A549 (cell line): ENCODE results near the gene CAMTA1. TPM values are rescaled to one million over a fixed set of nuclear protein-coding genes. Genes with fewer than 3 reads are reported as not detected.

ENCODE experiments used
- ATAC-seq, 2 experiments: fragments of 200-7000 bp in 1 of 2; fragments of >200 bp in 1 of 2; cut with Nextera tagmentation in 1 of 2; cut with Tn5 transposase in 1 of 2; 3 replicates each; pipeline versions ENCODE4 v1.8.0 to v1.9.1; 2018 to 2020; ENCODE audit warnings: mild to moderate bottlenecking in 1 of 2, moderate library complexity in 1 of 2
- CTCF ChIA-PET: fragments of 300-600 bp; sonication (Branson Sonifier 250); formaldehyde crosslinking; extraction: SDS; loops from one replicate; lab custom pipeline; 2021; ENCODE audit warnings: antibody characterized with exemption, inconsistent platforms; lab: Yijun Ruan, JAX
- POLR2A ChIA-PET: fragments of 350-600 bp; formaldehyde crosslinking; extraction: SDS; loops from one replicate; lab custom pipeline; 2021; ENCODE audit warnings: antibody characterized with exemption, inconsistent platforms; lab: Yijun Ruan, JAX
- DNase-seq, 2 experiments: peaks; one replicate each; pipeline versions ENCODE4 v3.0.0 to v3.0.0-alpha.2; 2011 to 2016; ENCODE audit warnings: low read depth in 1 of 2, low spot score in 1 of 2
- FAIRE-seq: peaks from 2 replicates; lab custom pipeline; 2011; peaks lifted over from hg19 to GRCh38; lab: Jason Lieb, UNC
- H3K27ac ChIP-seq, 2 experiments: fragments of >200 bp; sonication (Bioruptor Twin); formaldehyde crosslinking; 3 replicates each; pipeline ENCODE4 v1.5.1; 2016 to 2017
- H3K4me1 ChIP-seq: fragments of >200 bp; sonication (Bioruptor Twin); formaldehyde crosslinking; 3 replicates; pipeline ENCODE4 v1.6.1; 2016
- H3K4me2 ChIP-seq: fragments of >200 bp; sonication (Bioruptor Twin); formaldehyde crosslinking; 3 replicates; pipeline ENCODE4 v1.6.1; 2016
- H3K4me3 ChIP-seq: fragments of >200 bp; sonication (Bioruptor Twin); formaldehyde crosslinking; 3 replicates; pipeline ENCODE4 v1.5.1; 2016
- H3K9me3 ChIP-seq: fragments of >200 bp; sonication (Bioruptor Twin); formaldehyde crosslinking; 3 replicates; pipeline ENCODE4 v1.6.1; 2016
- CEBPB ChIP-seq, 2 experiments: fragments of >200 bp in 1 of 2; sonication (Bioruptor Twin) in 1 of 2; formaldehyde crosslinking in 1 of 2; IDR thresholded peaks; 2 replicates each; pipeline ENCODE4 v1.6.1; 2012 to 2016
- CHD4 ChIP-seq: fragments of 200-600 bp; sonication (generic); IDR thresholded peaks from 2 replicates; pipeline ENCODE4 v1.6.1; 2016; ENCODE audit warnings: antibody characterized with exemption, mild to moderate bottlenecking, borderline replicate concordance
- EHF ChIP-seq: fragments of 250-450 bp; sonication (Bioruptor Pico); IDR thresholded peaks from 2 replicates; pipeline ENCODE4 v1.5.0; 2020; ENCODE audit warnings: mild to moderate bottlenecking
- EHMT2 ChIP-seq: fragments of 200-600 bp; sonication (generic); IDR thresholded peaks from 2 replicates; pipeline ENCODE4 v1.6.1; 2016; ENCODE audit warnings: antibody characterized with exemption, low read depth, mild to moderate bottlenecking, moderate library complexity
- GATA3 ChIP-seq: IDR thresholded peaks from 2 replicates; pipeline ENCODE4 v1.6.1; 2012; ENCODE audit warnings: borderline replicate concordance
- HDAC2 ChIP-seq: fragments of 200-600 bp; sonication (generic); IDR thresholded peaks from 2 replicates; pipeline ENCODE4 v1.6.1; 2016
- JUN ChIP-seq, 2 experiments: fragments of >200 bp; sonication (Bioruptor Twin); formaldehyde crosslinking; IDR thresholded peaks; 2 replicates in 1 of 2; 3 replicates in 1 of 2; pipeline ENCODE4 v1.6.1; 2016 to 2017
- JUNB ChIP-seq: fragments of >200 bp; sonication (Bioruptor Twin); formaldehyde crosslinking; IDR thresholded peaks from 2 replicates; pipeline ENCODE4 v1.6.1; 2016
- KDM5A ChIP-seq: fragments of 200-600 bp; sonication (generic); IDR thresholded peaks from 2 replicates; pipeline ENCODE4 v1.6.1; 2016; ENCODE audit warnings: antibody characterized with exemption, mild to moderate bottlenecking
- MAFK ChIP-seq: fragments of 450-650 bp; IDR thresholded peaks from 2 replicates; pipeline ENCODE4 v1.6.1; 2014; ENCODE audit not compliant: partially characterized antibody
- MYC ChIP-seq: IDR thresholded peaks from 2 replicates; pipeline ENCODE4 v1.6.1; 2012; ENCODE audit warnings: mild to moderate bottlenecking, inconsistent platforms, low read length, improper control_type of control experiment, borderline replicate concordance
- NFE2L2 ChIP-seq: fragments of 150-350 bp; conservative IDR thresholded peaks from 2 replicates; pipeline ENCODE4 v1.6.1; 2014; ENCODE audit warnings: low read length
- NR3C1 ChIP-seq: fragments of >200 bp; sonication (Bioruptor Twin); formaldehyde crosslinking; IDR thresholded peaks from 3 replicates; pipeline ENCODE4 v1.6.1; 2017
- ZNF302 ChIP-seq: fragments of 250-450 bp; sonication (Bioruptor Pico); IDR thresholded peaks from 2 replicates; pipeline ENCODE4 v1.9.0; 2021; ENCODE audit warnings: inconsistent platforms, mild to moderate bottlenecking, moderate library complexity
- ZSCAN20 ChIP-seq: fragments of 250-450 bp; sonication (Bioruptor Pico); IDR thresholded peaks from 2 replicates; pipeline ENCODE4 v1.8.0; 2022; ENCODE audit warnings: mild to moderate bottlenecking, moderate library complexity
- WGBS: methylation state at CpG from one replicate; pipeline ENCODE4 v1.1.6; 2017; ENCODE audit errors: missing lambda C conversion rate; 5-methylcytosine and 5-hydroxymethylcytosine counted together
- polyA plus RNA-seq, 4 experiments: library from polyadenylated mRNA; depleted of rRNA in 3 of 4; stranded (reverse); fragments of >200 nt; fragmentation: RNase III in 1 of 4; extraction: RNeasy Plus Mini Kit Qiagen cat#74134 plus additional on column Dnase treatment in 1 of 4; gene quantifications; 2 replicates in 3 of 4; 3 replicates in 1 of 4; pipeline ENCODE4 v1.2.3, GENCODE V29; 2011 to 2017
- TF ChIP-seq, protein P1 (sequence below): fragments of >200 bp; sonication (Bioruptor Twin); formaldehyde crosslinking; IDR thresholded peaks from 3 replicates; pipeline ENCODE4 v1.6.1; 2016
- TF ChIP-seq, protein P2 (sequence below): fragments of 200-600 bp; sonication (generic); IDR thresholded peaks from 2 replicates; pipeline ENCODE4 v1.6.1; 2016; ENCODE audit warnings: antibody characterized with exemption, mild to moderate bottlenecking, moderate library complexity
- TF ChIP-seq, protein P3 (sequence below): IDR thresholded peaks from 2 replicates; pipeline ENCODE4 v1.6.1; 2012

The CAMTA1 gene
- polyA plus RNA-seq, 2 of the 4 experiments (the other 2 are of a cell fraction): 58.8 to 75.0 TPM

DNA sequence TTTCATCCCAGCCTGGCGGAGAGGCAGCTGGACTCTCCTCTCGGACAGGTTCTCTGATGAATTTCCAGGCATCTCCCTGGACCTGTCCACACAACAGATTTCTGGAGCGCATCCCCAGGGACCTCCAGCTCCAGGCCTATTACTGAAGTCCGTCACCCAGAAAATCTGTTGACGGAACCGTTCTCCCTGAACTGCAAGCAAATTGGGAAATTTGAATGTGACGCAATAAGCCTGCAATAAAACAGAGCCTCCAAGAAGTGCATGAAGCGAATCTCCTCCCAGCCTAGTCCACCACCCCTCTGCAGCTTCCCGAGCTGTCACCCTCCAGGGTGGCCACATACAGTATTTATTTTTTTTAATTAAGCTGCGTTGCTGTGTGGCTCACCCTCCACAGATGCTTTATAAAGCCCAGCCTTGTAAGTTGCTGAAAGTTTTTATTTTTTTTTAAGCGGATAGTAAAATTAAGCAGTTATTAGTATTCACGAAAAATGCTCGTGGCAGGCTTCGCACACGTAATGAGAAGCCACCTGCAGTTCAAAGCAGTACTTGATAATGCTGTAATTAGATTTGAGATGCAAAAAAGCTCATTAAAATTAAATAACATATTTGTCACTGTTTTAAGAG lies 173.3 kb downstream of the CAMTA1 start:
- ChIA-PET POLR2A (no interaction called here), CTCF (interaction anchor here (1.0 kb wide), 1 partner anchor 84 kb away, joined by 3 read pairs; no protein-coding TSS in a partner anchor)
- no peak overlapping the region for H3K4me2 ChIP-seq
- WGBS: 85% methylated on average over 14 of the region's 15 CpGs
- no peak overlapping the region for H3K4me3 ChIP-seq
- peaks cover 8% of the 10 kb centered on the region for H3K4me1 ChIP-seq
- FAIRE-seq (no peak), ATAC-seq (no peak), DNase-seq (no peak)
- TF ChIP-seq CHD4: no peak
- peak in 1 of 2 experiments; percentile 33; a peak in 1 of 4 replicates for TF ChIP-seq CEBPB (IDR thresholded peaks at IDR 0.05)
- H3K27ac ChIP-seq: no peak overlapping the region
- no peaks in the 10 kb centered on the region for H3K9me3 ChIP-seq

DNA sequence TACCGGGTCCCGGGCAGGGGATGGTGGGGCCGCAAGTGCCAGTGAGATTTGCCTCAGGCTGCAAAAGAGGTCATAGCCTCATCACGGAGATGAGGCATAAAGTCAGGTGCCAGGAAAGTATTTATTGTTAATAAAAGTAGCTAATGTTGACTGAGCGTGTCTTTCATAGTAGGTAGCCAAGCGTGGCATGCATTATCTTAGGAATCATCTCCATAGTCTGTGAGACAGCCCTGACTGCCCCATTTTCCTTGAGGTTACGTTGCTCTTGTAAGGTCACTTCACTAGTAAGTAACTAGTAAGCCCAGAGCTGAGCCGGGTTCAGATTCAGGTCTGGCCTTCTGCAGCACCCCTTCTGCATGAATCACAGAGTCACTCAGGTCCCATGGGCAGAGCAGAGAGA lies 174.2 kb downstream of the CAMTA1 start:
- CTCF ChIA-PET: no interaction called here
- POLR2A ChIA-PET: no interaction called here
- no peak for FAIRE-seq
- 92% methylated on average over 7 of the region's 8 CpGs for WGBS
- H3K4me2 ChIP-seq: no peak overlapping the region
- no peaks in the 10 kb centered on the region for H3K9me3 ChIP-seq
- ATAC-seq: no peak
- H3K4me3 ChIP-seq: no peak overlapping the region
- no peak overlapping the region for H3K27ac ChIP-seq
- TF ChIP-seq MYC: no peak
- TF ChIP-seq, protein P1, sequence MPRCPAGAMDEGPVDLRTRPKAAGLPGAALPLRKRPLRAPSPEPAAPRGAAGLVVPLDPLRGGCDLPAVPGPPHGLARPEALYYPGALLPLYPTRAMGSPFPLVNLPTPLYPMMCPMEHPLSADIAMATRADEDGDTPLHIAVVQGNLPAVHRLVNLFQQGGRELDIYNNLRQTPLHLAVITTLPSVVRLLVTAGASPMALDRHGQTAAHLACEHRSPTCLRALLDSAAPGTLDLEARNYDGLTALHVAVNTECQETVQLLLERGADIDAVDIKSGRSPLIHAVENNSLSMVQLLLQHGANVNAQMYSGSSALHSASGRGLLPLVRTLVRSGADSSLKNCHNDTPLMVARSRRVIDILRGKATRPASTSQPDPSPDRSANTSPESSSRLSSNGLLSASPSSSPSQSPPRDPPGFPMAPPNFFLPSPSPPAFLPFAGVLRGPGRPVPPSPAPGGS: no peak
- TF ChIP-seq, protein P2, sequence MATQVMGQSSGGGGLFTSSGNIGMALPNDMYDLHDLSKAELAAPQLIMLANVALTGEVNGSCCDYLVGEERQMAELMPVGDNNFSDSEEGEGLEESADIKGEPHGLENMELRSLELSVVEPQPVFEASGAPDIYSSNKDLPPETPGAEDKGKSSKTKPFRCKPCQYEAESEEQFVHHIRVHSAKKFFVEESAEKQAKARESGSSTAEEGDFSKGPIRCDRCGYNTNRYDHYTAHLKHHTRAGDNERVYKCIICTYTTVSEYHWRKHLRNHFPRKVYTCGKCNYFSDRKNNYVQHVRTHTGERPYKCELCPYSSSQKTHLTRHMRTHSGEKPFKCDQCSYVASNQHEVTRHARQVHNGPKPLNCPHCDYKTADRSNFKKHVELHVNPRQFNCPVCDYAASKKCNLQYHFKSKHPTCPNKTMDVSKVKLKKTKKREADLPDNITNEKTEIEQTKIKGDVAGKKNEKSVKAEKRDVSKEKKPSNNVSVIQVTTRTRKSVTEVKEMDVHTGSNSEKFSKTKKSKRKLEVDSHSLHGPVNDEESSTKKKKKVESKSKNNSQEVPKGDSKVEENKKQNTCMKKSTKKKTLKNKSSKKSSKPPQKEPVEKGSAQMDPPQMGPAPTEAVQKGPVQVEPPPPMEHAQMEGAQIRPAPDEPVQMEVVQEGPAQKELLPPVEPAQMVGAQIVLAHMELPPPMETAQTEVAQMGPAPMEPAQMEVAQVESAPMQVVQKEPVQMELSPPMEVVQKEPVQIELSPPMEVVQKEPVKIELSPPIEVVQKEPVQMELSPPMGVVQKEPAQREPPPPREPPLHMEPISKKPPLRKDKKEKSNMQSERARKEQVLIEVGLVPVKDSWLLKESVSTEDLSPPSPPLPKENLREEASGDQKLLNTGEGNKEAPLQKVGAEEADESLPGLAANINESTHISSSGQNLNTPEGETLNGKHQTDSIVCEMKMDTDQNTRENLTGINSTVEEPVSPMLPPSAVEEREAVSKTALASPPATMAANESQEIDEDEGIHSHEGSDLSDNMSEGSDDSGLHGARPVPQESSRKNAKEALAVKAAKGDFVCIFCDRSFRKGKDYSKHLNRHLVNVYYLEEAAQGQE: no peak
- TF ChIP-seq JUN (IDR thresholded peaks at IDR 0.05): no peak
- no peak for TF ChIP-seq ZSCAN20 (CRISPR knock-in tag)
- TF ChIP-seq HDAC2: no peak
- TF ChIP-seq NR3C1: no peak
- TF ChIP-seq CEBPB (IDR thresholded peaks at IDR 0.05): no peak
- TF ChIP-seq EHF: no peak
- no peak for TF ChIP-seq KDM5A
- no peak for TF ChIP-seq ZNF302 (CRISPR knock-in tag)
- TF ChIP-seq JUNB: no peak
- no peak for TF ChIP-seq NFE2L2
- TF ChIP-seq MAFK: no peak
- TF ChIP-seq GATA3: no peak
- TF ChIP-seq EHMT2: no peak
- TF ChIP-seq, protein P3, sequence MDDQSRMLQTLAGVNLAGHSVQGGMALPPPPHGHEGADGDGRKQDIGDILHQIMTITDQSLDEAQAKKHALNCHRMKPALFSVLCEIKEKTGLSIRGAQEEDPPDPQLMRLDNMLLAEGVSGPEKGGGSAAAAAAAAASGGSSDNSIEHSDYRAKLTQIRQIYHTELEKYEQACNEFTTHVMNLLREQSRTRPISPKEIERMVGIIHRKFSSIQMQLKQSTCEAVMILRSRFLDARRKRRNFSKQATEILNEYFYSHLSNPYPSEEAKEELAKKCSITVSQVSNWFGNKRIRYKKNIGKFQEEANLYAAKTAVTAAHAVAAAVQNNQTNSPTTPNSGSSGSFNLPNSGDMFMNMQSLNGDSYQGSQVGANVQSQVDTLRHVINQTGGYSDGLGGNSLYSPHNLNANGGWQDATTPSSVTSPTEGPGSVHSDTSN: no peak
- no peak for DNase-seq
- peaks cover 12% of the 10 kb centered on the region for H3K4me1 ChIP-seq
